K562 (cell line): Measurements from ENCODE around the gene TLR5. TPM values are rescaled to one million over a fixed set of nuclear protein-coding genes. Genes with fewer than 3 reads are reported as not detected.

Experiments used
- BRD9 ChIP-seq: fragments of 450-650 bp; IDR thresholded peaks from 2 replicates; pipeline ENCODE4 v1.6.1; 2018; ENCODE audit warnings: low read depth; ENCODE audit not compliant: partially characterized antibody
- CC2D1A ChIP-seq: fragments of 450-650 bp; IDR thresholded peaks from 2 replicates; pipeline ENCODE4 v1.6.1; 2017; ENCODE audit warnings: mild to moderate bottlenecking
- CREB3L1 ChIP-seq: fragments of 450-650 bp; IDR thresholded peaks from 2 replicates; pipeline ENCODE4 v1.6.1; 2014; ENCODE audit warnings: low read depth, mild to moderate bottlenecking, moderate library complexity, borderline replicate concordance
- CTBP1 ChIP-seq: fragments of 450-650 bp; IDR thresholded peaks from 2 replicates; pipeline ENCODE4 v1.6.1; 2016; ENCODE audit warnings: borderline replicate concordance
- EZH2 ChIP-seq: IDR thresholded peaks from 2 replicates; pipeline ENCODE4 v1.6.1; 2012; ENCODE audit warnings: low read depth, mild to moderate bottlenecking, inconsistent platforms, low read length, borderline replicate concordance
- FOXA3 ChIP-seq, 2 experiments: fragments of 450-650 bp in 1 of 2; sonication (generic) in 1 of 2; formaldehyde crosslinking; IDR thresholded peaks in 1 of 2; conservative IDR thresholded peaks in 1 of 2; 2 replicates each; pipeline versions ENCODE4 v1.4.0 to v1.8.0; 2020 to 2022; ENCODE audit warnings: mild to moderate bottlenecking in 2 of 2, missing genetic modification reagents in 1 of 2
- GABPB2 ChIP-seq: fragments of 250-450 bp; sonication (Bioruptor Pico); conservative IDR thresholded peaks from 2 replicates; pipeline ENCODE4 v1.5.1; 2021; ENCODE audit warnings: mild to moderate bottlenecking
- HES1 ChIP-seq: fragments of 450-650 bp; IDR thresholded peaks from 2 replicates; pipeline ENCODE4 v1.6.1; 2016; ENCODE audit warnings: low read depth, mild to moderate bottlenecking, moderate library complexity
- HMGN3 ChIP-seq: IDR thresholded peaks from 2 replicates; pipeline ENCODE4 v1.6.1; 2011; ENCODE audit warnings: borderline replicate concordance, low read depth, mild to moderate bottlenecking, mixed read lengths, low read length; ENCODE audit not compliant: insufficient read length; ENCODE audit errors: extremely low read depth
- HNRNPH1 ChIP-seq: fragments of 200-400 bp; formaldehyde crosslinking; optimal IDR thresholded peaks from 2 replicates; pipeline ENCODE3; 2017; ENCODE audit warnings: low read depth, mild to moderate bottlenecking, low read length, moderate library complexity
- MAX ChIP-seq: sonication (generic); formaldehyde crosslinking; IDR thresholded peaks from 2 replicates; pipeline ENCODE4 v1.9.0; 2022; ENCODE audit warnings: mild to moderate bottlenecking, missing genetic modification reagents
- MLX ChIP-seq, 2 experiments: fragments of 450-650 bp in 1 of 2; sonication (generic) in 1 of 2; formaldehyde crosslinking; conservative IDR thresholded peaks; 2 replicates each; pipeline versions ENCODE4 v1.4.0 to v1.8.1; 2020 to 2022; ENCODE audit warnings: mild to moderate bottlenecking in 1 of 2, missing genetic modification reagents in 1 of 2
- MTA3 ChIP-seq: fragments of 450-650 bp; formaldehyde crosslinking; IDR thresholded peaks from 2 replicates; pipeline ENCODE4 v1.6.1; 2017; ENCODE audit warnings: mild to moderate bottlenecking, borderline replicate concordance
- MYBL2 ChIP-seq, 2 experiments: fragments of 450-650 bp in 1 of 2; sonication (generic) in 1 of 2; formaldehyde crosslinking in 1 of 2; IDR thresholded peaks; 2 replicates each; pipeline versions ENCODE4 v1.6.1 to v1.8.1; 2017 to 2022; ENCODE audit warnings: borderline replicate concordance in 1 of 2, inconsistent platforms in 1 of 2, low read depth in 1 of 2, mild to moderate bottlenecking in 1 of 2, missing genetic modification reagents in 1 of 2, moderate library complexity in 1 of 2
- MYNN ChIP-seq, 2 experiments: sonication (generic); formaldehyde crosslinking in 1 of 2; IDR thresholded peaks; 2 replicates each; pipeline versions ENCODE4 v1.5.0 to v1.6.1; 2016 to 2020; ENCODE audit warnings: antibody characterized with exemption in 1 of 2, missing genetic modification reagents in 1 of 2
- SMAD4 ChIP-seq: fragments of 250-450 bp; sonication (Bioruptor Pico); conservative IDR thresholded peaks from 2 replicates; pipeline ENCODE4 v1.8.0; 2021; ENCODE audit warnings: inconsistent platforms, mild to moderate bottlenecking, moderate library complexity
- SREBF2 ChIP-seq: sonication (generic); formaldehyde crosslinking; IDR thresholded peaks from 2 replicates; pipeline ENCODE4 v1.4.0; 2020; ENCODE audit warnings: mild to moderate bottlenecking, missing genetic modification reagents
- SRSF3 ChIP-seq: fragments of 200-400 bp; formaldehyde crosslinking; IDR thresholded peaks from 2 replicates; pipeline ENCODE4 v1.6.1; 2016; ENCODE audit warnings: mild to moderate bottlenecking, low read length, moderate library complexity; ENCODE audit not compliant: insufficient read depth
- TRIM24 ChIP-seq, 2 experiments: fragments of 450-650 bp; IDR thresholded peaks; 2 replicates each; pipeline ENCODE4 v1.6.1; 2016
- ZNF24 ChIP-seq: fragments of 450-650 bp; IDR thresholded peaks from 2 replicates; pipeline ENCODE4 v1.6.1; 2016
- ZNF740 ChIP-seq, 3 experiments: fragments of 200-800 bp in 1 of 3; sonication (Bioruptor generic) in 1 of 3; sonication (generic) in 1 of 3; formaldehyde crosslinking in 1 of 3; IDR thresholded peaks; 2 replicates each; pipeline versions ENCODE4 v1.6.1 to v1.8.0; 2016 to 2022; ENCODE audit warnings: mild to moderate bottlenecking in 2 of 3, missing compliant biosample characterization in 2 of 3, missing genetic modification characterization in 2 of 3, missing genetic modification reagents in 1 of 3
- polyA plus RNA-seq, 8 experiments: library from polyadenylated mRNA; depleted of rRNA in 4 of 8; stranded (reverse) in 5 of 8; unstranded in 3 of 8; fragments of >200 nt; fragmentation: Nextera tagmentation in 2 of 8; fragmentation: Illumina TruSeq in 1 of 8; extraction: Ambion mirVana in 2 of 8; extraction: Trizol in 1 of 8; gene quantifications; 2 replicates each; pipeline versions ENCODE4 v1.2.1 to v1.2.3, GENCODE V29; 2011 to 2014; ENCODE audit warnings: inconsistent platforms in 1 of 8, missing spikeins in 1 of 8
- total RNA-seq, 7 experiments: library from RNA; depleted of rRNA in 6 of 7; stranded (reverse); fragments of >200 nt in 6 of 7; fragmentation: Illumina TruSeq in 2 of 7; extraction: Trizol in 2 of 7; gene quantifications; 2 replicates each; pipeline versions ENCODE4 v1.2.1 to v1.2.3, GENCODE V29; 2011 to 2021; ENCODE audit warnings: low replicate concordance in 1 of 7

Gene TLR5
- total and polyA plus RNA-seq, 9 of the 15 experiments (the other 6 are each of a cell fraction or from before 2014, with no cell fraction given), result 0.93 to 7.4 (median 1.9) TPM

- TF ChIP-seq GABPB2 (CRISPR knock-in tag) (no peak), TRIM24 (IDR thresholded peaks at IDR 0.05) (no peak), MLX (CRISPR knock-in tag; conservative IDR thresholded peaks at IDR 0.05) (no peak), BRD9 (no peak), CREB3L1 (0 out of 2 replicates have a peak, but pooled peaks have one; percentile 42), CTBP1 (peak; percentile 73; the same call in 1 of the 2 replicates), HMGN3 (peak; percentile 59), MYNN (IDR thresholded peaks at IDR 0.05) (peak; percentile 44; the same call in 1 of the 2 replicates), MYNN (CRISPR knock-in tag; IDR thresholded peaks at IDR 0.05) (no peak), SMAD4 (CRISPR knock-in tag) (peak; percentile 58; the same call in 1 of the 2 replicates), SREBF2 (no peak), HNRNPH1 (no peak), HES1 (0 out of 2 replicates have a peak, but pooled peaks have one; percentile 26), EZH2 (no peak), CC2D1A (peak; percentile 66; the same call in 1 of the 2 replicates), MAX (CRISPR knock-in tag) (peak; percentile 58; the same call in 1 of the 2 replicates), MYBL2 (IDR thresholded peaks at IDR 0.05; ENCODE audit: low read depth) (no peak), MYBL2 (CRISPR knock-in tag; IDR thresholded peaks at IDR 0.05; ENCODE audit: borderline replicate concordance) (no peak), SRSF3 (no peak), FOXA3 (CRISPR knock-in tag; conservative IDR thresholded peaks at IDR 0.05 in 1 of 2, IDR thresholded peaks at IDR 0.05 in 1 of 2) (peak in 1 of 2 experiments; percentile 93; a peak in 1 of 4 replicates), MTA3 (peak; percentile 67; the same call in 1 of the 2 replicates), ZNF24 (peak; percentile 40; the same call in 1 of the 2 replicates), ZNF740 (CRISPR knock-in tag; IDR thresholded peaks at IDR 0.05) (no peak), ZNF740 (tag; IDR thresholded peaks at IDR 0.05) (no peak)
Measured at GRCh38 chr1:223081181-223081994, 61.7 kb downstream of the TLR5 start (continued).
